GM21390 (cell line): ENCODE data around the gene RPL34.
A peak's percentile ranks its signal among the peaks of the same experiment; 100 is the strongest.

ENCODE experiments used
- ATAC-seq: cut with Tn5 transposase; IDR thresholded peaks from one replicate; pipeline ENCODE4 v1.9.1; 2021; ENCODE audit not compliant: unreplicated experiment

The RPL34 gene

DNA sequence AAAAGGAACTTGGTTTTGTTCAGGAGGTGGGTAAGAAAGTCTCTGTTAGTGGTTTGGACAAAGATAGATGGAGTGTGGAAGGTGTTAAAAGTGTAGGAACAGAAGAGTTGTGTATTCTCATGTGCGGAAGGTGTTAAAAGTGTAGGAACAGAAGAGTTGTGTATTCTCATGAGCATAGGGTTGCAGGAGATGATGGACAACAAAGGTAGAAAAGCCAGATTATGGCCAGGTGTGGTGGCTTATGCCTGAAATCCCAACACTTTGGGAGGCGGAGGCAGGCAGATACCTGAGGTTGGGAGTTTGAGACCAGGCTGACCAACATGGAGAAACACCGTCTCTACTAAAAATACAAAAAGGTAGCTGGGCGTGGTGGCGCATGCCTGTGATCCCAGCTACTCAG is 2.5 kb downstream of the RPL34 start:
- ATAC-seq: no peak

DNA sequence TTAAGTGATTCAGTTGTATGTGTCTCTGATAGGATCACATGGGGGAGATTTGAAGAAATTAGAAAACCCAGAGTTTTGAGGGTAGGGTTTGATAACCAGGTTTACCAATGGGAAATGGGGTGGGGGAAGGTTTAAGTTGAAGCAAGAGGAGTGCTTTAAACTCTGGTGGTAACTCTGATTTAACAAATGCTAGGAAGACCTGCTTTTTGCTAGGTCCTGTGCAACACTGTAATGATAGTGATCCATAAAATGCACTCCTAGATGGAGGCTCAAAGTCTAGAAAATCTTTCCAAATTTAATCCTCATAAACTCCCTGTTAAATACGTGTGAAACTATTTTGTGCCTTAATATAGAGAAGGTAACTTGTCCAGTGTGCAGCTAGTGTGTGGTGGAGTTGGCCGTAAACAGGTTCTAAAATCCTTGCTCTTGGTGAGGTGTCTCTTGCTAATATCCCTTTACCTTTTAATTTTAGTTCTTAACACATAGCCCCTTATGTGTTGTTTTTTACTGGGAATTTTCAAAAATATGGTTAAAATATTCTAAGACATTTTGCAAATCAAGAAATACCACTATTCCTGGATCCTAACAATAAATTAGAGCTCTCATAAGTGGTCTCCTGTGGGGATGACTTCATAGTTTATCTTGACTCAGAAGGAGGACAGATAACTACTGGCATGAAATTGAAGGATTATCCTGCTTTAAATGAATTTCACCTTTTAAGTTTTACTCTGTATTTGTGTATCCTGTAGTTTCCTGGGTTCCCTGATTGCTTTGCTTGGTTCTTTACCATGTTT is 4.1 kb downstream of the RPL34 start:
- ATAC-seq: no peak

DNA sequence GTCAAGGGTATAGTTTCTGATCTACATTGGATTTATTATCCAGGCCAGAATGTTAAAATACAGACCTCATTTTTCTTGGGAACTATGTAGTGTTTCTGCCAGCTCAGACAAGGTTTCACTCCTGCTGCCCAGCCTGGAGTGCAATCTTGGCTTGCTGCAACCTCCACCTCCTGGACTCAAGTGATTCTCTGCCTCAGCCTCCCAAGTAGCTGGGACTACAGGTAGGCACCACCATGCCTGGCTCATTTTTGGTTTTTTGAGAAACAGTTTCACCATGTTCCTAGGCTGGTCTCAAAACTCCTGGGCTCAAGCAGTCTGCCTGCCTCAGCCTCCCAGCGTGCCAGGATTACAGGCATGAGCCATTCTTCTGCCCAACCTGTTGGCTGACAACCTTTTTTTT is 5.7 kb downstream of the RPL34 start:
- no peak for ATAC-seq

GRCh38 chr4:108628411-108628810 is 8.0 kb downstream of the RPL34 start:
- ATAC-seq: no peak

- ATAC-seq: no peak
These were observed 14.8 kb downstream of the RPL34 start for GRCh38 chr4:108635070-108635655.

DNA sequence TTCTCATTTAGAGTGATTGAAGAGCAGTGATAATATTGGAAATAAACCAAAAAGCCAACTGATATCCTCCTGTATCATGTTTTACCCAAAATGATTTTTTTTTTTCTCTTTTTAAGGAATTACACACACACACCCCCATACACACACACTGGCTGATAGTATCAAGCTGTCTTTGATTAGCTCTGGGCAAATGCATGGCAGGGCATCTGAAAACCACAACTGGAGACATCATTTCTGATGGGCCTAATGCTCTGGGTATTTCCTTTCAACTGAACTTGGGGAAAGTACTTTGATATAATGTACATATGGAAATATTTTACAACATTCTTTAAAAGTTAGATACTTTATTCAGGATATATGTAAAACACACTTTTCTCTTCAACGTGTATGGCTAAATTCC is 15.9 kb downstream of the RPL34 start:
- no peak for ATAC-seq

- no peak for ATAC-seq
These were observed 17.5 kb downstream of the RPL34 start for GRCh38 chr4:108637856-108638255.

- no peak for ATAC-seq
These were observed 23.9 kb downstream of the RPL34 start for GRCh38 chr4:108644237-108644636.

GRCh38 chr4:108646706-108647105 is 26.3 kb downstream of the RPL34 start:
- ATAC-seq: no peak

DNA sequence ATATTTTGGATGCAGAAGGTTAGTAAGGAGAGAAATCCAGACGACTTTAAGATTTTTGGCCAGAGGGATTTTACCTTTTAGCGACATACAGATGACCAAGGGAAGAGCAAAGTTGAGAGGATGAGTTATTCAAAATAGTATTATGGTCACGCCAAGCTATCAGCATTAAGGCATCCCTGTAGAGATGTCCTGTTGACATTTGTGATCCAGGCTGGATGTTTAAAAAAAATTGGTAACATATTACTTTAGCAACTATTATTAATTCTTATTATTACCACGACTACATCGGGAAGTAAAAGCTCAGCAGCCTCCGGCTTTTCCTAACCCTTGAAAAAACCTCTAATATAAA is 29.5 kb downstream of the RPL34 start:
- peak; percentile 25 for ATAC-seq

- peak; percentile 92 for ATAC-seq
These were observed 30.0 kb downstream of the RPL34 start, which contains the start of gene OSTC for GRCh38 chr4:108650212-108651013. TSS of gene OSTC (plus strand) at chr4:108650599. CDS start at chr4:108650656, 57 bp downstream.

- peak; percentile 18 for ATAC-seq
These were observed 30.8 kb downstream of the RPL34 start for GRCh38 chr4:108651014-108651791.

GRCh38 chr4:108662629-108663028 is 42.3 kb downstream of the RPL34 start:
- no peak for ATAC-seq

DNA sequence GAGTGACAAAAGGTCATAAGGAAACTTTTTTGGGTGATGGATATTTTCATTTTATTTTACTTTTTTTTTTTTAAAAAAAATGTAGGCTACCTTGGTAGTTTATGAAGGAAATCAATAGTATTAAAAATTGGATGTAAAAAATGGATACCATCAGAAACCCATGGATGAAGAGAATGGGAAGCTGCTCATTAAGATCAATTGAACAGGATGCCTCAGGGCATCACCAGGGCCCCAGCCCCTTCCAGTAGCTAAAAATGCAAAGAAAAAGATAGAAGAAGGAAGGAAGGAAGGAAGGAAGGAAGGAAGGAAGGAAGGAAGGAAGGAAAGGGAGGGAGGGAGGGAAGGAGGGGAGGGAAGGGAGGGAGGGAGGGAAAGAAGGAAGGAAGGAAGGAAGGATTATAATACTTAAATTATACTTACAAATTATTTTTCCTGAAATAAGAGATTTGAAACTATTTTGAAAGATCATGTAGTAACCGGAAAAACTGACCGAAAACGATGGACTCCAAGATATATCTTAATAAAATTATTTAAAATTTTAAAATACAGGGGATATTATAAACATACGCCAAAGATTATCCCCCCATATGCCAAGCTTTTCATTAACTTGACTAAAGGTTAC is 54.1 kb downstream of the RPL34 start:
- no peak for ATAC-seq
